ENCODE data around the gene ETNK2. TPM values are rescaled to one million over a fixed set of nuclear protein-coding genes. Genes with fewer than 3 reads are reported as not detected.
A peak's percentile ranks its signal among the peaks of the same experiment; 100 is the strongest.

Gene ETNK2
- total and polyA plus RNA-seq, 2 of the 8 experiments (the other 6 are each of a cell fraction or from before 2014, with no cell fraction given): 20.1 to 26.7 TPM

GRCh38 chr1:204084247-204084772 is 67.5 kb downstream of the ETNK2 start (continued):
- TF ChIP-seq CHD7 (IDR thresholded peaks at IDR 0.05; ENCODE audit: insufficient replicate concordance, low read length) (no peak), CTCF (IDR thresholded peaks at IDR 0.05; ENCODE audit: control extremely low read depth in 1 of 3, insufficient read depth in 1 of 3, low read depth in 1 of 3, low read length in 3 of 3) (no peak), SP4 (IDR thresholded peaks at IDR 0.05; ENCODE audit: low read length) (peak; percentile 57; the same call in 1 of the 2 replicates), ASH2L (IDR thresholded peaks at IDR 0.05; ENCODE audit: low read length) (peak; percentile 31), POLR2AphosphoS5 (IDR thresholded peaks at IDR 0.05; ENCODE audit: low read depth, low read length) (no peak; the same call in 1 of the 2 replicates), YY1 (IDR thresholded peaks at IDR 0.05; ENCODE audit: low read depth, low read length) (peak; percentile 78), KDM4A (IDR thresholded peaks at IDR 0.05; ENCODE audit: low read depth, low read length, severe bottlenecking) (no peak), HDAC2 (IDR thresholded peaks at IDR 0.05; ENCODE audit: borderline replicate concordance in 1 of 2, low read depth in 2 of 2, low read length in 2 of 2) (peak; percentile 44 to 84; a peak in 1 of 4 replicates), SIX5 (IDR thresholded peaks at IDR 0.05; ENCODE audit: low read depth, low read length) (no peak)
